SJSA1 (cell line): ENCODE results near the gene SLC25A21. TPM values are rescaled to one million over a fixed set of nuclear protein-coding genes. Genes with fewer than 3 reads are reported as not detected.
A peak's percentile ranks its signal among the peaks of the same experiment; 100 is the strongest.
"Not testable (repeated sequence)": the region's sequence is repeated elsewhere in the genome, so short reads cannot be mapped to it uniquely, and the experiment has no call there.

Experiments
- DNase-seq, 2 experiments: peaks; one replicate each; pipeline ENCODE4 v3.0.0-alpha.2; 2015 to 2020; ENCODE audit warnings: low spot score in 2 of 2, low read depth in 1 of 2
- H3K27ac ChIP-seq: fragments of 250-450 bp; sonication (Bioruptor Pico); 2 replicates; pipeline ENCODE4 v1.5.1; 2020; ENCODE audit warnings: mild to moderate bottlenecking, moderate library complexity
- H3K27me3 ChIP-seq: fragments of 250-450 bp; sonication (Bioruptor Pico); replicated peaks from 2 replicates; pipeline ENCODE4 v1.5.1; 2020; ENCODE audit warnings: mild to moderate bottlenecking, moderate library complexity
- H3K36me3 ChIP-seq: fragments of 250-450 bp; sonication (Bioruptor Pico); 2 replicates; pipeline ENCODE4 v1.5.1; 2020; ENCODE audit warnings: mild to moderate bottlenecking
- H3K4me1 ChIP-seq: fragments of 250-450 bp; sonication (Bioruptor Pico); replicated peaks from 2 replicates; pipeline ENCODE4 v1.6.1; 2021; ENCODE audit warnings: mild to moderate bottlenecking
- H3K4me3 ChIP-seq: fragments of 250-450 bp; sonication (Bioruptor Pico); 2 replicates; pipeline ENCODE4 v1.5.1; 2020; ENCODE audit warnings: mild to moderate bottlenecking
- H3K9me3 ChIP-seq: fragments of 250-450 bp; sonication (Bioruptor Pico); replicated peaks from 2 replicates; pipeline ENCODE4 v1.5.1; 2020; ENCODE audit warnings: mild to moderate bottlenecking
- total RNA-seq: library from RNA; depleted of rRNA; stranded (reverse); fragments of >200 nt; shearing (Covaris generic); gene quantifications from 2 replicates; pipeline ENCODE4 v1.2.3, GENCODE V29; 2014

Gene SLC25A21
- total RNA-seq, 1 experiment from 2014 or later = 2.6 TPM

- Histone ChIP-seq H3K4me1 (peaks cover 18% of the 10 kb centered on the region), H3K36me3 (no peaks in the 10 kb centered on the region), H3K27me3 (no peaks in the 10 kb centered on the region), H3K9me3 (no peaks in the 10 kb centered on the region), H3K4me3 (no peak overlapping the region), H3K27ac (no peak overlapping the region)
- DNase-seq = peak in 1 of 2 experiments; percentile 20
Measured at GRCh38 chr14:36702474-36702873, 469.9 kb downstream of the SLC25A21 start.

- Histone ChIP-seq H3K4me1 (peaks cover 18% of the 10 kb centered on the region), H3K27ac (no peak overlapping the region), H3K9me3 (no peaks in the 10 kb centered on the region), H3K36me3 (no peaks in the 10 kb centered on the region), H3K4me3 (no peak overlapping the region), H3K27me3 (no peaks in the 10 kb centered on the region)
- DNase-seq = peak in 1 of 2 experiments; percentile 11
Measured at GRCh38 chr14:36701132-36701531, 471.3 kb downstream of the SLC25A21 start.

GRCh38 chr14:36700651-36701050, 471.8 kb downstream of the SLC25A21 start:
- Histone ChIP-seq H3K27ac (no peak overlapping the region), H3K9me3 (no peaks in the 10 kb centered on the region), H3K36me3 (no peaks in the 10 kb centered on the region), H3K4me1 (peaks cover 18% of the 10 kb centered on the region), H3K4me3 (no peak overlapping the region), H3K27me3 (no peaks in the 10 kb centered on the region)
- DNase-seq = peak in 1 of 2 experiments; percentile 24

- H3K27ac ChIP-seq, H3K36me3 ChIP-seq, H3K27me3 ChIP-seq, H3K4me3 ChIP-seq, DNase-seq, H3K9me3 ChIP-seq: not testable (repeated sequence)
- peaks cover 18% of the 10 kb centered on the region for H3K4me1 ChIP-seq
Measured at GRCh38 chr14:36699420-36699819, 473.0 kb downstream of the SLC25A21 start.

- Histone ChIP-seq H3K4me1 (peaks cover 8% of the 10 kb centered on the region), H3K9me3 (no peaks in the 10 kb centered on the region), H3K4me3 (no peak overlapping the region), H3K27me3 (no peaks in the 10 kb centered on the region), H3K27ac (no peak overlapping the region), H3K36me3 (no peaks in the 10 kb centered on the region)
- peak in 1 of 2 experiments; percentile 16 for DNase-seq
Measured at GRCh38 chr14:36690311-36691040, 481.9 kb downstream of the SLC25A21 start.

GRCh38 chr14:36684946-36685345, 487.5 kb downstream of the SLC25A21 start:
- Histone ChIP-seq H3K27ac (no peak overlapping the region), H3K27me3 (no peaks in the 10 kb centered on the region), H3K9me3 (no peaks in the 10 kb centered on the region), H3K4me3 (no peak overlapping the region), H3K4me1 (no peaks in the 10 kb centered on the region; the same call in 1 of the 2 replicates), H3K36me3 (no peaks in the 10 kb centered on the region)
- DNase-seq = no peak

GRCh38 chr14:36683083-36683724, 489.2 kb downstream of the SLC25A21 start:
- Histone ChIP-seq H3K4me3 (no peak overlapping the region), H3K27me3 (no peaks in the 10 kb centered on the region), H3K36me3 (no peaks in the 10 kb centered on the region), H3K4me1 (no peaks in the 10 kb centered on the region), H3K27ac (no peak overlapping the region), H3K9me3 (no peaks in the 10 kb centered on the region)
- DNase-seq = no peak

- H3K36me3 ChIP-seq = no peaks in the 10 kb centered on the region
- DNase-seq = no peak
- no peak overlapping the region for H3K4me3 ChIP-seq
- no peaks in the 10 kb centered on the region for H3K4me1 ChIP-seq
- no peaks in the 10 kb centered on the region for H3K9me3 ChIP-seq
- no peaks in the 10 kb centered on the region for H3K27me3 ChIP-seq
- no peak overlapping the region for H3K27ac ChIP-seq
Measured at GRCh38 chr14:36682338-36682737, 490.1 kb downstream of the SLC25A21 start.

- DNase-seq = no peak
- H3K27me3 ChIP-seq = no peaks in the 10 kb centered on the region
- H3K9me3 ChIP-seq = no peaks in the 10 kb centered on the region
- no peak overlapping the region for H3K4me3 ChIP-seq
- H3K36me3 ChIP-seq = peaks cover 4% of the 10 kb centered on the region; the same call in 1 of the 2 replicates
- no peaks in the 10 kb centered on the region for H3K4me1 ChIP-seq
- H3K27ac ChIP-seq = no peak overlapping the region
Measured at GRCh38 chr14:36676236-36676635, 496.2 kb downstream of the SLC25A21 start.

GRCh38 chr14:36675581-36675980, 496.8 kb downstream of the SLC25A21 start:
- no peak for DNase-seq
- Histone ChIP-seq H3K27ac (no peak overlapping the region), H3K36me3 (peaks cover 9% of the 10 kb centered on the region; the same call in 1 of the 2 replicates), H3K4me3 (no peak overlapping the region), H3K9me3 (no peaks in the 10 kb centered on the region), H3K4me1 (no peaks in the 10 kb centered on the region), H3K27me3 (no peaks in the 10 kb centered on the region)

- H3K4me3 ChIP-seq = no peak overlapping the region
- DNase-seq = no peak
- no peaks in the 10 kb centered on the region for H3K27me3 ChIP-seq
- no peaks in the 10 kb centered on the region for H3K9me3 ChIP-seq
- peaks cover 9% of the 10 kb centered on the region; the same call in 1 of the 2 replicates for H3K36me3 ChIP-seq
- no peaks in the 10 kb centered on the region for H3K4me1 ChIP-seq
- no peak overlapping the region for H3K27ac ChIP-seq
Measured at GRCh38 chr14:36674659-36675058, 497.7 kb downstream of the SLC25A21 start.

- DNase-seq = no peak
- Histone ChIP-seq H3K27ac (no peak overlapping the region), H3K9me3 (no peaks in the 10 kb centered on the region), H3K36me3 (peaks cover 9% of the 10 kb centered on the region), H3K4me1 (no peaks in the 10 kb centered on the region), H3K27me3 (no peaks in the 10 kb centered on the region; the same call in 1 of the 2 replicates), H3K4me3 (no peak overlapping the region)
Measured at GRCh38 chr14:36672095-36672494, 500.3 kb downstream of the SLC25A21 start.

- H3K27me3 ChIP-seq = no peaks in the 10 kb centered on the region; the same call in 1 of the 2 replicates
- peaks cover 9% of the 10 kb centered on the region for H3K36me3 ChIP-seq
- H3K4me1 ChIP-seq = no peaks in the 10 kb centered on the region
- no peak overlapping the region for H3K4me3 ChIP-seq
- H3K9me3 ChIP-seq = no peaks in the 10 kb centered on the region
- no peak for DNase-seq
- no peak overlapping the region for H3K27ac ChIP-seq
Measured at GRCh38 chr14:36671149-36671548, 501.3 kb downstream of the SLC25A21 start.

GRCh38 chr14:36667679-36668078, 504.7 kb downstream of the SLC25A21 start:
- no peak for DNase-seq
- H3K4me1 ChIP-seq = peaks cover 16% of the 10 kb centered on the region
- H3K9me3 ChIP-seq = no peaks in the 10 kb centered on the region
- H3K27ac ChIP-seq = no peak overlapping the region
- no peaks in the 10 kb centered on the region; the same call in 1 of the 2 replicates for H3K27me3 ChIP-seq
- H3K4me3 ChIP-seq = no peak overlapping the region
- peaks cover 29% of the 10 kb centered on the region for H3K36me3 ChIP-seq
